Ovary (tissue), 9 donors: ENCODE measurements around the gene TOX3. TPM values are rescaled to one million over a fixed set of nuclear protein-coding genes. Genes with fewer than 3 reads are reported as not detected.

Experiments
- DNase-seq, 5 donors: peaks; one replicate each; pipeline ENCODE4 v3.0.0-alpha.2; 2019 to 2020
- H3K27ac ChIP-seq, 2 donors: fragments of 200-600 bp; one replicate each; pipeline versions ENCODE4 v1.5.1 to v1.8.0; 2019 to 2022
- H3K27me3 ChIP-seq: fragments of 200-600 bp; one replicate; pipeline ENCODE4 v1.8.0; 2022
- H3K36me3 ChIP-seq: fragments of 200-600 bp; sonication (generic); one replicate; pipeline ENCODE4 v1.5.1; 2019
- H3K4me1 ChIP-seq: one replicate; pipeline ENCODE4 v1.8.1; 2013; ENCODE audit warnings: mild to moderate bottlenecking, moderate library complexity; ENCODE audit not compliant: insufficient read depth
- H3K4me3 ChIP-seq: fragments of 200-600 bp; sonication (generic); one replicate; pipeline ENCODE4 v1.5.1; 2017
- H3K9me3 ChIP-seq, 2 donors: fragments of 200-600 bp in 1 of 2; sonication (generic) in 1 of 2; one replicate each; pipeline versions ENCODE4 v1.5.1 to v1.8.1; 2013 to 2019; ENCODE audit warnings: mild to moderate bottlenecking in 1 of 2, moderate library complexity in 1 of 2
- EP300 ChIP-seq: sonication (generic); formaldehyde crosslinking; IDR thresholded peaks from one replicate; pipeline ENCODE4 v1.6.1; 2017; ENCODE audit warnings: antibody characterized with exemption
- POLR2A ChIP-seq: fragments of 450-650 bp; IDR thresholded peaks from one replicate; pipeline ENCODE4 v1.6.1; 2017; ENCODE audit warnings: antibody characterized with exemption, mild to moderate bottlenecking, moderate library complexity
- WGBS, 3 donors: extraction: QIAGEN DNeasy Blood & Tissue Kit in 1 of 3; methylation state at CpG; one replicate each; pipeline versions ENCODE4 v1.1.5 to v1.1.7; 2013 to 2017; 5-methylcytosine and 5-hydroxymethylcytosine counted together
- intact Hi-C, 4 donors: fragments of 100-400 bp; cut with DNase I; formaldehyde crosslinking; loops; one replicate each; pipeline versions ENCODE4 v1.11.0 to v1.15.1; 2022 to 2023
- polyA plus RNA-seq, 2 donors: library from polyadenylated mRNA; stranded (reverse); fragments of 200-250 nt in 1 of 2; fragments of 350-450 nt in 1 of 2; fragmentation: Illumina TruSeq in 1 of 2; extraction: RNeasy Lipid Tissue Mini Kit (QIAGEN cat#74804) in 1 of 2; gene quantifications; one replicate each; pipeline ENCODE4 v1.2.3, GENCODE V29; 2013 to 2014
- total RNA-seq, 7 donors: library from RNA; depleted of rRNA in 2 of 7; stranded (reverse); fragments of >200 nt in 2 of 7; fragmentation: NEBNext Ultra II Directional in 3 of 7; extraction: Animal tissue kit (Norgen Biotek cat#: 25700) in 3 of 7; gene quantifications; one replicate each; pipeline versions ENCODE4 v1.1.0 to v1.2.4, GENCODE V29; 2016 to 2023
- TF ChIP-seq, protein P1 (sequence below), 3 donors: fragments of 450-650 bp in 2 of 3; fragments of 200-600 bp in 1 of 3; IDR thresholded peaks; one replicate each; pipeline versions ENCODE4 v1.5.1 to v1.8.0; 2016 to 2022; ENCODE audit warnings: antibody characterized with exemption in 3 of 3, mild to moderate bottlenecking in 1 of 3
- donor health status: DM: no; HTN: no; CAD: no; lungs with moderate emphysema.
- donor health status: DM: no; HTN: no; CAD: no.
- donor health status: Bipolar disorder and iron deficiency.
- donor health status: DM: yes; HTN: yes; CAD: no.
- donor health status: DM: no; HTN: no; CAD: no.
- donor health status: DM: yes; HTN: yes; CAD: no.

Gene TOX3
- total and polyA plus RNA-seq, 9 donors, result 0.36 to 2.4 (median 1.2) TPM; not detected in 1

DNA sequence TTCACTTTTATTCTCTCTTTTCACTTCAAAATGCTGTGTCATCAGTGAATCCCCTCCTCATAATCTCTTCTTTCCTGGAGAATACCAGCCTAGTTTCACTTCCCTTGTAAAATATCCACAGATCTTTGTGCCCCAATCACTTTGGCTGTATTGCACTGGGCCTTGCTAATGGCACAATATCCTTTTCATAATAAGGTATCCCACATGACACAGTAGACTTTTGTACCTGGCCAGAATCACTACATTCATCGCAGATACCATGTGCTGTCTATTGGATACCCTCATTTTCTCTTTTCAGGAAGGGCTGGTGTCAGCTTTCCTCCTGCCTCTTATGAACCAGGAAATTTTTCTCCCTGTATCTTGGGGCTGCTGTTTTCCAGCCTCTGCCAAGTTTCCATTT is 25.7 kb upstream of the TOX3 start:
- Histone ChIP-seq H3K36me3 (no peaks in the 10 kb centered on the region), H3K27ac (no peak overlapping the region), H3K27me3 (no peaks in the 10 kb centered on the region), H3K4me1 (no peaks in the 10 kb centered on the region), H3K4me3 (no peak overlapping the region), H3K9me3 (no peaks in the 10 kb centered on the region)
- 96 to 98% (median 97%) methylated on average over 1 of the region's 1 CpG for WGBS, 3 donors
- no peak for TF ChIP-seq POLR2A
- TF ChIP-seq EP300, result no peak
- TF ChIP-seq, protein P1, sequence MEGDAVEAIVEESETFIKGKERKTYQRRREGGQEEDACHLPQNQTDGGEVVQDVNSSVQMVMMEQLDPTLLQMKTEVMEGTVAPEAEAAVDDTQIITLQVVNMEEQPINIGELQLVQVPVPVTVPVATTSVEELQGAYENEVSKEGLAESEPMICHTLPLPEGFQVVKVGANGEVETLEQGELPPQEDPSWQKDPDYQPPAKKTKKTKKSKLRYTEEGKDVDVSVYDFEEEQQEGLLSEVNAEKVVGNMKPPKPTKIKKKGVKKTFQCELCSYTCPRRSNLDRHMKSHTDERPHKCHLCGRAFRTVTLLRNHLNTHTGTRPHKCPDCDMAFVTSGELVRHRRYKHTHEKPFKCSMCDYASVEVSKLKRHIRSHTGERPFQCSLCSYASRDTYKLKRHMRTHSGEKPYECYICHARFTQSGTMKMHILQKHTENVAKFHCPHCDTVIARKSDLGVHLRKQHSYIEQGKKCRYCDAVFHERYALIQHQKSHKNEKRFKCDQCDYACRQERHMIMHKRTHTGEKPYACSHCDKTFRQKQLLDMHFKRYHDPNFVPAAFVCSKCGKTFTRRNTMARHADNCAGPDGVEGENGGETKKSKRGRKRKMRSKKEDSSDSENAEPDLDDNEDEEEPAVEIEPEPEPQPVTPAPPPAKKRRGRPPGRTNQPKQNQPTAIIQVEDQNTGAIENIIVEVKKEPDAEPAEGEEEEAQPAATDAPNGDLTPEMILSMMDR (IDR thresholded peaks at IDR 0.05), result no peak
- intact Hi-C loops, result no loop called here
- DNase-seq, result no peak

DNA sequence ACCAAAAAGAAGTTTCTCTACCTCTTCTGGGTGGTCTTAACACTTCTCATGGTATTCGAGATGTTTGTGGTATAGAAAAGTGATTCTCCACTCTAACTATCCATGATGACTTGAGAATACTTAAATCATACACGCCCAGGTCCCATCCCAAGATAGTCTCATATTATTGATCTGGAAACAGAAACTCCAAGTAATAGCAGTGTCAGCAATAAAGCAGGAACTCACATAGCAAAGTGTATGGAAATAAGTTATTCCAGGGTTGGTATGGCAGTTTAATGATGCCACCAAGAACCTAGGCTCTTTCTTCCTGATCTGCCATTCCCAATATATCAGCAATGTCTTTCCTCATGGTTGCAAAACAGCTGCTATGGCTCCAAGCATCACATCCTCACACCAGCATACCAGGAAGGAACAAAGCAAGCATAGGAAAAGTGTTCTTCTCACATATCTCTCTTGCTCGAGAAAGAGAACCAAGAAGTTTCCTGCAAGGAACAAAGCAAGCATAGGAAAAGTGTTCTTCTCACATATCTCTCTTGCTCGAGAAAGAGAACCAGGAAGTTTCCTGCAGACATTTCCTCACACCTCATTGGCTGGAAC is 23.6 kb upstream of the TOX3 start:
- H3K27me3 ChIP-seq, result no peaks in the 10 kb centered on the region
- no peaks in the 10 kb centered on the region for H3K4me1 ChIP-seq
- no peak for TF ChIP-seq POLR2A
- no peak for TF ChIP-seq EP300
- intact Hi-C loops, result no loop called here
- H3K36me3 ChIP-seq, result no peaks in the 10 kb centered on the region
- no peaks in the 10 kb centered on the region for H3K9me3 ChIP-seq
- 87 to 89% (median 87%) methylated on average over 4 of the region's 4 CpGs for WGBS, 3 donors
- H3K27ac ChIP-seq, result no peak overlapping the region
- no peak overlapping the region for H3K4me3 ChIP-seq
- no peak for DNase-seq

DNA sequence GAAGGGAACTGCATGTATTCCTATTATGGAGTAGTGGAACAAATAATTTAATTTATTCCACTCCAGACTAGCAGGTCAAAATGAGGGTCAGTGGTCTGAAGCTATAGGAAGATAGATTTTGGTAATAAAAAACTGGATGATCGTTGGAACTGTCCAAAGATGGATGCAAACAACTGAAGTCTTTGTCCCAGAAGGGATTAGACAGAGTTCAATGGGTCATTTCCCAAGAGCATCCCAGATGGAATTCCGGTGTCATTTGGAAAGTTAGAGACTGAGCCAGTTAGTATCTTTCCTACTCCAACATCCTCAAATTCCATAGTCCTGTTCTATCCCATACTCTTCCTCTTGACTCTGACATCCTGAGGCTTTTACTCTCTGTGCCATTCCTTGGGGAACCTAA is 22.8 kb upstream of the TOX3 start:
- Histone ChIP-seq H3K27me3 (no peaks in the 10 kb centered on the region), H3K9me3 (no peaks in the 10 kb centered on the region), H3K4me1 (no peaks in the 10 kb centered on the region), H3K4me3 (no peak overlapping the region), H3K36me3 (no peaks in the 10 kb centered on the region), H3K27ac (no peak overlapping the region)
- intact Hi-C loops, result no loop called here
- WGBS, 3 donors, result 77 to 88% (median 85%) methylated on average over 2 of the region's 2 CpGs
- TF ChIP-seq, protein P1 (IDR thresholded peaks at IDR 0.05), result no peak
- TF ChIP-seq POLR2A, result no peak
- no peak for TF ChIP-seq EP300
- DNase-seq, result no peak

DNA sequence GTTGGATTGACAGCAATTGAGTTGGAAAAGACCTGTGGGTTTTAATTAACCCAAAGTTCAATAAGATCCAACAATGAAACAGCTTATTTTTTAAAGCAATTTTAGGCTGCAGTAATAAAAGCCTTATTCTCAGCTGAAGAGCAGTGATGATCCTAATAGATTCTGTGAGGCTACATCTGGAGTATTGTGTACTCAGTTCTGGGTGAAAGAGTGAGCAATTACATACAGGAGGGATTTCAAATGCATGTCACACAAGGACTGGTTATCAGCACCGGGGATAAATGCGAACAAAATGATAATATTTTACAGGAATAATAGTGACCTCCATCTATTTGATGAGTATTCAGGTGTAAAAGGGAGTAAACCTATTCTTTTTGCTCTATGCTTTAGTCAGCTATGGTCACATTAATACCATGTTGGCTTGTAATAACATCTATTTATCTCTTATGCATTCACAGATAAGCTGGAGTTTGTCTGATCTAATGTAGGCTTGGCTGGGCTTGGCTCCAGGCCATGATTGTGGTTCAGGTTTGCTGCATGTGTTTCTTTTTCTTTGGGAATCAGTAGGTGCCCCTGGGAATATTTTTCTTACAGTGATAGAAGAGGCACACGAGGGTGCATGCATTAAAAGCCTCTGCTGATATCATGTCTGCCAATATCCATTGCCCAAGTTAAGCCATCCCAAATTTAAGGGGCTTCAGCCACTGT is 22.2 kb upstream of the TOX3 start:
- intact Hi-C loops, result no loop called here
- 53 to 69% (median 57%) methylated on average over 3 of the region's 3 CpGs for WGBS, 3 donors
- DNase-seq, result no peak
- Histone ChIP-seq H3K27ac (no peak overlapping the region), H3K36me3 (no peaks in the 10 kb centered on the region), H3K4me3 (no peak overlapping the region), H3K9me3 (no peaks in the 10 kb centered on the region), H3K4me1 (no peaks in the 10 kb centered on the region), H3K27me3 (no peaks in the 10 kb centered on the region)
- TF ChIP-seq EP300, result no peak
- TF ChIP-seq POLR2A, result no peak
- TF ChIP-seq, protein P1 (IDR thresholded peaks at IDR 0.05), result no peak

DNA sequence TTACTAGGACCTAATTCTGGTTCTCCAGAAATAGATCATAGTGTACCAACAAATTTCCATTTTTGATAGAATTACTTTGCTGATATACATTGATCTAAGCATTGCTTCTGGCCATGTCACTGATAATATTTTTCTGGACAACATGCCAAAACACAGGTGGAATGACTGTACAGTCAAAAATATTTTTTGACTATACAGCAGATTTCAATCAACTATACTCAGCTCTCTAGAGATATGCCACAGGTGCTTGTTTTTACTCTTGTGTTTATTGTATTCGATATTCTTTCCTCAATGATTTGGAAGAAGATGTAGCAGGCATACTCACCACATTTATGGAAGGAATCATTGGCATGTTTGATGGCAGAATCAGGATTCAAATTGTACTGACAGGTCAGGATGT is 21.6 kb upstream of the TOX3 start:
- Histone ChIP-seq H3K27me3 (no peaks in the 10 kb centered on the region), H3K27ac (no peak overlapping the region), H3K9me3 (no peaks in the 10 kb centered on the region), H3K36me3 (no peaks in the 10 kb centered on the region), H3K4me3 (no peak overlapping the region), H3K4me1 (no peaks in the 10 kb centered on the region)
- no peak for TF ChIP-seq POLR2A
- no peak for TF ChIP-seq EP300
- TF ChIP-seq, protein P1 (IDR thresholded peaks at IDR 0.05), result no peak
- 91 to 96% (median 91%) methylated on average over 1 of the region's 1 CpG for WGBS, 3 donors
- DNase-seq, result no peak
- intact Hi-C loops, result no loop called here
